EL (cell line): ENCODE measurements around the gene SRA1.

ENCODE experiments used
- DNase-seq: peaks from one replicate; pipeline ENCODE4 v3.0.0-alpha.2; 2016

The SRA1 gene

GRCh38 chr5:140549237-140550144, 7.8 kb downstream of the SRA1 start:
- DNase-seq, result peak; percentile 39

- no peak for DNase-seq
Observed at GRCh38 chr5:140548791-140549190, 8.5 kb downstream of the SRA1 start.

GRCh38 chr5:140548300-140548688, 9.0 kb downstream of the SRA1 start:
- DNase-seq, result no peak

- DNase-seq, result peak; percentile 93
Observed at GRCh38 chr5:140547508-140548299, 9.6 kb downstream of the SRA1 start, which contains the start of gene EIF4EBP3. EIF4EBP3 (plus strand) TSS chr5:140547662; CDS start chr5:140547738, 76 bp downstream.

- no peak for DNase-seq
Observed at GRCh38 chr5:140546851-140547507, 10.3 kb downstream of the SRA1 start.

GRCh38 chr5:140545606-140546005, 11.7 kb downstream of the SRA1 start:
- DNase-seq, result no peak

GRCh38 chr5:140544986-140545385, 12.3 kb downstream of the SRA1 start:
- DNase-seq, result no peak

GRCh38 chr5:140542972-140543371, 14.3 kb downstream of the SRA1 start:
- no peak for DNase-seq

- no peak for DNase-seq
Observed at GRCh38 chr5:140540227-140540626, 17.0 kb downstream of the SRA1 start.

- no peak for DNase-seq
Observed at GRCh38 chr5:140524003-140524402, 33.3 kb downstream of the SRA1 start.

GRCh38 chr5:140513124-140513523, 44.1 kb downstream of the SRA1 start:
- DNase-seq, result no peak

GRCh38 chr5:140509898-140510297, 47.4 kb downstream of the SRA1 start:
- no peak for DNase-seq

GRCh38 chr5:140502834-140503233, 54.4 kb downstream of the SRA1 start:
- no peak for DNase-seq
